Body of pancreas (tissue), 4 donors: ENCODE results near the gene GOLT1B.

Experiments used
- POLR2A ChIP-seq, 3 donors: fragments of 450-650 bp; IDR thresholded peaks; one replicate each; pipeline ENCODE4 v1.6.1; 2016; ENCODE audit warnings: antibody characterized with exemption in 3 of 3, mild to moderate bottlenecking in 2 of 3
- TF ChIP-seq, protein P1 (sequence below), 7 experiments: fragments of 450-650 bp in 4 of 7; fragments of 200-600 bp in 3 of 7; sonication (generic) in 3 of 7; IDR thresholded peaks; one replicate each; pipeline ENCODE4 v1.5.1; 2016 to 2019; ENCODE audit warnings: antibody characterized with exemption in 7 of 7

- TF ChIP-seq, protein P1, sequence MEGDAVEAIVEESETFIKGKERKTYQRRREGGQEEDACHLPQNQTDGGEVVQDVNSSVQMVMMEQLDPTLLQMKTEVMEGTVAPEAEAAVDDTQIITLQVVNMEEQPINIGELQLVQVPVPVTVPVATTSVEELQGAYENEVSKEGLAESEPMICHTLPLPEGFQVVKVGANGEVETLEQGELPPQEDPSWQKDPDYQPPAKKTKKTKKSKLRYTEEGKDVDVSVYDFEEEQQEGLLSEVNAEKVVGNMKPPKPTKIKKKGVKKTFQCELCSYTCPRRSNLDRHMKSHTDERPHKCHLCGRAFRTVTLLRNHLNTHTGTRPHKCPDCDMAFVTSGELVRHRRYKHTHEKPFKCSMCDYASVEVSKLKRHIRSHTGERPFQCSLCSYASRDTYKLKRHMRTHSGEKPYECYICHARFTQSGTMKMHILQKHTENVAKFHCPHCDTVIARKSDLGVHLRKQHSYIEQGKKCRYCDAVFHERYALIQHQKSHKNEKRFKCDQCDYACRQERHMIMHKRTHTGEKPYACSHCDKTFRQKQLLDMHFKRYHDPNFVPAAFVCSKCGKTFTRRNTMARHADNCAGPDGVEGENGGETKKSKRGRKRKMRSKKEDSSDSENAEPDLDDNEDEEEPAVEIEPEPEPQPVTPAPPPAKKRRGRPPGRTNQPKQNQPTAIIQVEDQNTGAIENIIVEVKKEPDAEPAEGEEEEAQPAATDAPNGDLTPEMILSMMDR (IDR thresholded peaks at IDR 0.05), result no peak
- no peak for TF ChIP-seq POLR2A (IDR thresholded peaks at IDR 0.05)
These were observed 21.6 kb downstream of the GOLT1B start for GRCh38 chr12:21523148-21523547.
